DMS114 treated with DMSO at 0.1 percent for 48 hours (cell line): ENCODE results near the gene CLTCL1.
"Not testable (repeated sequence)": the region's sequence is repeated elsewhere in the genome, so short reads cannot be mapped to it uniquely, and the experiment has no call there.

Source experiments
- DNase-seq: peaks from one replicate; lab custom pipeline; 2025; ENCODE audit not compliant: unreplicated experiment; lab: John Stamatoyannopoulos, UW

CLTCL1 gene

GRCh38 chr22:19291580-19292457 lies at the start of gene CLTCL1:
CLTCL1 (minus strand) TSS chr22:19291719; CDS start chr22:19291641, 78 bp downstream.
- peak; percentile 29 for DNase-seq

- DNase-seq: no peak
Measured at GRCh38 chr22:19337137-19337536, 45.6 kb upstream of the CLTCL1 start.

GRCh38 chr22:19336133-19337075 lies 44.9 kb upstream of the CLTCL1 start:
- no peak for DNase-seq

- no peak for DNase-seq
Measured at GRCh38 chr22:19331975-19332374, 40.5 kb upstream of the CLTCL1 start.

GRCh38 chr22:19331474-19331873 lies 40.0 kb upstream of the CLTCL1 start:
- no peak for DNase-seq

GRCh38 chr22:19330865-19331418 lies 39.4 kb upstream of the CLTCL1 start:
- no peak for DNase-seq

GRCh38 chr22:19330205-19330604 lies 38.7 kb upstream of the CLTCL1 start:
- not testable (repeated sequence) for DNase-seq

- no peak for DNase-seq
Measured at GRCh38 chr22:19329454-19329853, 37.9 kb upstream of the CLTCL1 start.

- DNase-seq: no peak
Measured at GRCh38 chr22:19325296-19325948, 33.9 kb upstream of the CLTCL1 start.

- not testable (repeated sequence) for DNase-seq
Measured at GRCh38 chr22:19323420-19323819, 31.9 kb upstream of the CLTCL1 start.

GRCh38 chr22:19321757-19322156 lies 30.2 kb upstream of the CLTCL1 start:
- DNase-seq: no peak

GRCh38 chr22:19320136-19320535 lies 28.6 kb upstream of the CLTCL1 start:
- DNase-seq: not testable (repeated sequence)

GRCh38 chr22:19319281-19319680 lies 27.8 kb upstream of the CLTCL1 start:
- DNase-seq: no peak

GRCh38 chr22:19317865-19318264 lies 26.3 kb upstream of the CLTCL1 start:
- DNase-seq: no peak

GRCh38 chr22:19307872-19308271 lies 16.4 kb upstream of the CLTCL1 start:
- no peak for DNase-seq

GRCh38 chr22:19306535-19306934 lies 15.0 kb upstream of the CLTCL1 start:
- not testable (repeated sequence) for DNase-seq

- DNase-seq: no peak
Measured at GRCh38 chr22:19304547-19304946, 13.0 kb upstream of the CLTCL1 start.

GRCh38 chr22:19303785-19304184 lies 12.3 kb upstream of the CLTCL1 start:
- no peak for DNase-seq

GRCh38 chr22:19295733-19296132 lies 4.2 kb upstream of the CLTCL1 start:
- no peak for DNase-seq

- DNase-seq: no peak
Measured at GRCh38 chr22:19292458-19293230, 1.1 kb upstream of the CLTCL1 start.
